DOHH2 (cell line): ENCODE data around the gene AHRR.

Source experiments
- H3F3A ChIP-seq: fragments of 200-600 bp; sonication (generic), shearing (Covaris generic); 2 replicates; pipeline ENCODE4 v1.6.0; 2016; ENCODE audit warnings: antibody characterized with exemption, mild to moderate bottlenecking; ENCODE audit not compliant: control insufficient read depth, insufficient read depth
- H3K27ac ChIP-seq: fragments of 200-600 bp; sonication (generic); 2 replicates; pipeline ENCODE4 v1.5.1; 2014; ENCODE audit warnings: low read depth, mild to moderate bottlenecking, low read length, moderate library complexity
- H3K27me3 ChIP-seq: fragments of 200-600 bp; sonication (generic); 2 replicates; pipeline ENCODE4 v1.6.1; 2014; ENCODE audit warnings: mild to moderate bottlenecking, low read length, mixed read lengths; ENCODE audit not compliant: control insufficient read depth
- H3K36me3 ChIP-seq: fragments of 200-600 bp; sonication (generic); 2 replicates; pipeline ENCODE4 v1.6.1; 2014; ENCODE audit warnings: mild to moderate bottlenecking, low read length, moderate library complexity, mixed read lengths; ENCODE audit not compliant: control insufficient read depth
- H3K4me1 ChIP-seq: fragments of 200-600 bp; sonication (generic); 2 replicates; pipeline ENCODE4 v1.6.1; 2014; ENCODE audit warnings: mild to moderate bottlenecking, low read length, mixed read lengths; ENCODE audit not compliant: control insufficient read depth
- H3K4me2 ChIP-seq: fragments of 200-600 bp; sonication (generic); 2 replicates; pipeline ENCODE4 v1.6.0; 2014; ENCODE audit warnings: mild to moderate bottlenecking, low read length, moderate library complexity
- H3K4me3 ChIP-seq: fragments of 200-600 bp; sonication (generic); 2 replicates; pipeline ENCODE4 v1.5.1; 2014; ENCODE audit warnings: mild to moderate bottlenecking, low read length, mixed read lengths
- H3K79me2 ChIP-seq: fragments of 200-600 bp; sonication (generic); 2 replicates; pipeline ENCODE4 v1.6.1; 2014; ENCODE audit warnings: mild to moderate bottlenecking, low read length, mixed read lengths; ENCODE audit not compliant: control insufficient read depth
- H3K9me2 ChIP-seq: fragments of 200-600 bp; sonication (generic); replicated peaks from 2 replicates; pipeline ENCODE4 v1.6.1; 2014; ENCODE audit warnings: mild to moderate bottlenecking, low read length, mixed read lengths; ENCODE audit not compliant: control insufficient read depth
- H3K9me3 ChIP-seq: fragments of 200-600 bp; sonication (generic); 2 replicates; pipeline ENCODE4 v1.6.1; 2014; ENCODE audit warnings: antibody characterized with exemption, low read length, mixed read lengths; ENCODE audit not compliant: control insufficient read depth, insufficient read depth
- H4K20me1 ChIP-seq: fragments of 200-600 bp; sonication (generic); 2 replicates; pipeline ENCODE4 v1.6.0; 2014; ENCODE audit warnings: low read depth, mild to moderate bottlenecking, antibody characterized with exemption, low read length, moderate library complexity; ENCODE audit not compliant: control insufficient read depth, insufficient read depth
- CTCF ChIP-seq: fragments of 200-600 bp; sonication (generic); IDR thresholded peaks from one replicate; pipeline ENCODE4 v1.5.1; 2014; ENCODE audit warnings: antibody characterized with exemption, mild to moderate bottlenecking, low read depth, low read length; ENCODE audit not compliant: poor library complexity, severe bottlenecking
- EZH2phosphoT487 ChIP-seq: fragments of 200-600 bp; sonication (generic); IDR thresholded peaks from 2 replicates; pipeline ENCODE4 v1.6.1; 2017; ENCODE audit warnings: borderline replicate concordance, mild to moderate bottlenecking, antibody characterized with exemption, low read length, moderate library complexity, mixed read lengths

AHRR gene

DNA sequence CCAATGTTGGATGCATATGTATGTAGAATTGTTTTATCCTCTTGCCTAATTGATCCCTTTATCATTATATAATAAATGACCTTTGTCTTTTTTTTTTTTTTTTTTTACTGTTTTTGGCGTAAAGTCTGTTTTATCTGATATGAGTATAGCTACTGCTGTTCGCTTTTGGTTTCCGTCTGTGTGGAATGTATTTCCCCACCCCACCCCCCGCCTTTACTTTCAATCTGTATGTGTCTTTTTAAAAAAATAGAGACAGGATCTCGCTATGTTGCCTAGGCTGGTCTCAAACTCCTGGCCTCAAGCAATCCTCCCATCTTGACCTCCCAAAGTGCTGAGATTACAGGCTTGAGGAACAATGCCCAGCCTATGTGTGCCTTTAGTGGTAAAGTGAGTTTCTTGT, 11.3 kb downstream of the AHRR start:
- Histone ChIP-seq H3K9me3 (no peaks in the 10 kb centered on the region), H3K4me1 (peaks cover 26% of the 10 kb centered on the region), H3K79me2 (no peaks in the 10 kb centered on the region), H3K9me2 (no peaks in the 10 kb centered on the region), H3K4me3 (no peak overlapping the region), H4K20me1 (no peaks in the 10 kb centered on the region), H3K27me3 (no peaks in the 10 kb centered on the region), H3F3A (no peaks in the 10 kb centered on the region), H3K27ac (no peak overlapping the region), H3K36me3 (no peaks in the 10 kb centered on the region), H3K4me2 (no peak overlapping the region)
- TF ChIP-seq EZH2phosphoT487: no peak
- no peak for TF ChIP-seq CTCF

DNA sequence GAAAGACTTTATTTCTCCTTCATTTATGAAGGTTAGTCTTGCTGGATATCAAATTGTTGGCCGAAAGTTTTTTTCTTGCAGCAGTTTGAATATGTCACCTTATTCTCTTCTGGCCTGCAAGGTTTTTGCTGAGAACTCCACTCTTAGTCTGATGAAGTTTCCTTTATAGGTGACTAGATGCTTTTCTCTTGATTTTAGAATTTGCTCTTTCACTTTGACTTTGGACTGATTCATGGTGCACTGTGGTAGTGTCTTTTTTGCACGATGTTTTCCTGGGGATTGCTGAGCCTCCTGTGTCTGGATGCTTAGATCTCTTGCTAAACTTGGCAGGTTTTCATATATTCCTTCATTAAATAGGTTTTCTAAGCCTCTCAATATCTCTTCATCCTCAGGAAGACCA, 12.4 kb downstream of the AHRR start:
- Histone ChIP-seq H3K9me3 (no peaks in the 10 kb centered on the region), H3K9me2 (no peaks in the 10 kb centered on the region), H4K20me1 (no peaks in the 10 kb centered on the region), H3K4me2 (no peak overlapping the region), H3K4me3 (no peak overlapping the region), H3K27ac (no peak overlapping the region), H3K27me3 (no peaks in the 10 kb centered on the region), H3K4me1 (peaks cover 17% of the 10 kb centered on the region), H3K79me2 (no peaks in the 10 kb centered on the region), H3F3A (0 out of 2 replicates have a peak, but pooled peaks cover 2% of the 10 kb centered on the region), H3K36me3 (no peaks in the 10 kb centered on the region)
- TF ChIP-seq EZH2phosphoT487 (no peak), CTCF (no peak)

GRCh38 chr5:334903-335739, 13.6 kb downstream of the AHRR start:
- H3K27me3 ChIP-seq: no peaks in the 10 kb centered on the region
- no peak overlapping the region for H3K27ac ChIP-seq
- H3K79me2 ChIP-seq: no peaks in the 10 kb centered on the region
- TF ChIP-seq CTCF (no peak), EZH2phosphoT487 (no peak)
- no peak overlapping the region for H3K4me2 ChIP-seq
- H3K4me1 ChIP-seq: peaks cover 10% of the 10 kb centered on the region
- H3K9me3 ChIP-seq: no peaks in the 10 kb centered on the region
- H3K36me3 ChIP-seq: no peaks in the 10 kb centered on the region
- no peaks in the 10 kb centered on the region for H4K20me1 ChIP-seq
- H3K9me2 ChIP-seq: no peaks in the 10 kb centered on the region
- 0 out of 2 replicates have a peak, but pooled peaks cover 5% of the 10 kb centered on the region for H3F3A ChIP-seq
- H3K4me3 ChIP-seq: no peak overlapping the region
